ENCODE measurements around the gene GFPT2.

Gene GFPT2

GRCh38 chr5:180339583-180340183 is 13.5 kb downstream of the GFPT2 start:
- DNase-seq (ENCODE audit: low read depth, low spot score) = no peak
- H3K4me3 ChIP-seq (ENCODE audit: low read depth, low read length) = no peak overlapping the region
- ChIA-PET POLR2A (no interaction called here), CTCF (no interaction called here)
- TF ChIP-seq CTCF (IDR thresholded peaks at IDR 0.05; ENCODE audit: insufficient read depth, low read length, missing control alignments) = no peak

GRCh38 chr5:180338001-180338707 is 15.0 kb downstream of the GFPT2 start:
- POLR2A ChIA-PET = no interaction called here
- no peak for DNase-seq (ENCODE audit: low read depth, low spot score)
- TF ChIP-seq CTCF (IDR thresholded peaks at IDR 0.05; ENCODE audit: insufficient read depth, low read length, missing control alignments) = no peak
- CTCF ChIA-PET = interaction anchor here (2.2 to 3.1 kb wide), 2 partner anchors 10 to 22 kb away, joined by 9 to 21 read pairs; no protein-coding TSS in a partner anchor
- H3K4me3 ChIP-seq (ENCODE audit: low read depth, low read length) = no peak overlapping the region

GRCh38 chr5:180336234-180337020 is 16.7 kb downstream of the GFPT2 start:
- ChIA-PET CTCF (interaction anchor here (2.2 to 3.4 kb wide), 3 partner anchors 8 to 21 kb away, joined by 9 to 21 read pairs (median 21); no protein-coding TSS in a partner anchor), POLR2A (no interaction called here)
- H3K4me3 ChIP-seq (ENCODE audit: low read depth, low read length) = no peak overlapping the region
- DNase-seq (ENCODE audit: low read depth, low spot score) = no peak
- no peak for TF ChIP-seq CTCF (IDR thresholded peaks at IDR 0.05; ENCODE audit: insufficient read depth, low read length, missing control alignments)

- TF ChIP-seq CTCF (IDR thresholded peaks at IDR 0.05; ENCODE audit: insufficient read depth, low read length, missing control alignments) = no peak
- ChIA-PET POLR2A (interaction anchor here (1.0 kb wide), 1 partner anchor 18 kb away, joined by 3 read pairs; the partner anchor contains the start of gene GFPT2), CTCF (interaction anchor here (1.0 to 3.4 kb wide), 3 partner anchors 7 to 136 kb away, joined by 3 to 21 read pairs (median 21); no protein-coding TSS in a partner anchor)
- no peak overlapping the region for H3K4me3 ChIP-seq (ENCODE audit: low read depth, low read length)
- DNase-seq (ENCODE audit: low read depth, low spot score) = no peak
Observed at GRCh38 chr5:180335614-180336233, 17.4 kb downstream of the GFPT2 start.

- no peak for DNase-seq (ENCODE audit: low read depth, low spot score)
- TF ChIP-seq CTCF (IDR thresholded peaks at IDR 0.05; ENCODE audit: insufficient read depth, low read length, missing control alignments) = no peak
- CTCF ChIA-PET = interaction anchor here (0.8 to 3.4 kb wide), 4 partner anchors 7 to 136 kb away, joined by 3 to 21 read pairs (median 4); no protein-coding TSS in a partner anchor
- POLR2A ChIA-PET = interaction anchor here (1.0 to 1.2 kb wide), 2 partner anchors 8 to 18 kb away, joined by 3 read pairs; partner anchors contain the start of gene GFPT2
- no peak overlapping the region for H3K4me3 ChIP-seq (ENCODE audit: low read depth, low read length)
Observed at GRCh38 chr5:180334751-180335613, 18.2 kb downstream of the GFPT2 start.
